PFSK-1 (cell line): Measurements from ENCODE around the gene KIF23.

ENCODE experiments used
- POLR2AphosphoS5 ChIP-seq: IDR thresholded peaks from 2 replicates; pipeline ENCODE4 v1.6.1; 2012; ENCODE audit warnings: low read depth, mild to moderate bottlenecking, control low read depth, low read length, moderate library complexity
- SIN3A ChIP-seq: IDR thresholded peaks from 2 replicates; pipeline ENCODE4 v1.6.1; 2012; ENCODE audit warnings: mild to moderate bottlenecking, low read length, moderate library complexity, borderline replicate concordance; ENCODE audit not compliant: insufficient read depth
- TAF1 ChIP-seq: IDR thresholded peaks from 2 replicates; pipeline ENCODE4 v1.6.1; 2012; ENCODE audit warnings: low read length, control low read depth, borderline replicate concordance; ENCODE audit not compliant: insufficient read depth
- TF ChIP-seq, protein P1 (sequence below), 2 experiments: IDR thresholded peaks; 2 replicates each; pipeline versions ENCODE4 v1.6.1 to v1.8.0; 2011 to 2012; ENCODE audit warnings: low read depth in 2 of 2, low read length in 2 of 2, control low read depth in 1 of 2, inconsistent platforms in 1 of 2, mild to moderate bottlenecking in 1 of 2, moderate library complexity in 1 of 2; ENCODE audit not compliant: insufficient read depth in 1 of 2

DNA sequence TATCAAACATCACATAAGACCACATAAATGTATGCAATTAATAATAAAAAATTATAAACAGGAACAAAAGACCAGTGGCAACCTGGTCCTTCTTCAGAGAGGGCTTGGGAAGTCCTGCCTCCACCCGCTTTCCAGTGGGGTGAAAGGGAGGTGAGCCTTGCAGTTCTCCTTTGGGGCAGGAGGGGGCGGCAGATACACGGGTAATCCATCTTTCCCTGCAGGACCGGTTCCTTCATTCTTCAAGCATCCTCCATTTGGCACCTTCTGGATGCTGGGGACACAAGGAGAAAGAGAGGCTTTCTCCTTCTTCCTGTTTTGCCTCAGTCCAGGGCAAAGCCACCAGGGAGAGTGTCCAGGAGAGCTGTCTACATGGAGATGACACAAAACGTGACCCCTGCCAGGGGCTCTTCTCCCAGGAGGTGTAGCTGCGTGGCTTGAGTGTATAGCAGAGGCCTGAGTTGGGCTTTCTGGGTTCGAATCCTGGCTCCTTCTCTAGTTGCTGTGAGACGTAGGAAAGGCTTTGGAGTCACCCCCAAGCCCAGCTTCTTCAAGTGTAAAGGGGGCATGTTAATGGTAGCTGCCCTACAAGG lies 61.7 kb downstream of the KIF23 start:
- no peak for TF ChIP-seq POLR2AphosphoS5
- TF ChIP-seq SIN3A, result no peak
- TF ChIP-seq, protein P1, sequence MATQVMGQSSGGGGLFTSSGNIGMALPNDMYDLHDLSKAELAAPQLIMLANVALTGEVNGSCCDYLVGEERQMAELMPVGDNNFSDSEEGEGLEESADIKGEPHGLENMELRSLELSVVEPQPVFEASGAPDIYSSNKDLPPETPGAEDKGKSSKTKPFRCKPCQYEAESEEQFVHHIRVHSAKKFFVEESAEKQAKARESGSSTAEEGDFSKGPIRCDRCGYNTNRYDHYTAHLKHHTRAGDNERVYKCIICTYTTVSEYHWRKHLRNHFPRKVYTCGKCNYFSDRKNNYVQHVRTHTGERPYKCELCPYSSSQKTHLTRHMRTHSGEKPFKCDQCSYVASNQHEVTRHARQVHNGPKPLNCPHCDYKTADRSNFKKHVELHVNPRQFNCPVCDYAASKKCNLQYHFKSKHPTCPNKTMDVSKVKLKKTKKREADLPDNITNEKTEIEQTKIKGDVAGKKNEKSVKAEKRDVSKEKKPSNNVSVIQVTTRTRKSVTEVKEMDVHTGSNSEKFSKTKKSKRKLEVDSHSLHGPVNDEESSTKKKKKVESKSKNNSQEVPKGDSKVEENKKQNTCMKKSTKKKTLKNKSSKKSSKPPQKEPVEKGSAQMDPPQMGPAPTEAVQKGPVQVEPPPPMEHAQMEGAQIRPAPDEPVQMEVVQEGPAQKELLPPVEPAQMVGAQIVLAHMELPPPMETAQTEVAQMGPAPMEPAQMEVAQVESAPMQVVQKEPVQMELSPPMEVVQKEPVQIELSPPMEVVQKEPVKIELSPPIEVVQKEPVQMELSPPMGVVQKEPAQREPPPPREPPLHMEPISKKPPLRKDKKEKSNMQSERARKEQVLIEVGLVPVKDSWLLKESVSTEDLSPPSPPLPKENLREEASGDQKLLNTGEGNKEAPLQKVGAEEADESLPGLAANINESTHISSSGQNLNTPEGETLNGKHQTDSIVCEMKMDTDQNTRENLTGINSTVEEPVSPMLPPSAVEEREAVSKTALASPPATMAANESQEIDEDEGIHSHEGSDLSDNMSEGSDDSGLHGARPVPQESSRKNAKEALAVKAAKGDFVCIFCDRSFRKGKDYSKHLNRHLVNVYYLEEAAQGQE (IDR thresholded peaks at IDR 0.05; ENCODE audit: insufficient read depth in 1 of 2, low read depth in 2 of 2, low read length in 2 of 2), result no peak
- no peak for TF ChIP-seq TAF1
